Skin of body (tissue), 2 donors: ENCODE data around the gene ACOX3. TPM values are rescaled to one million over a fixed set of nuclear protein-coding genes. Genes with fewer than 3 reads are reported as not detected.
"Not testable (repeated sequence)": the region's sequence is repeated elsewhere in the genome, so short reads cannot be mapped to it uniquely, and the experiment has no call there.

ENCODE experiments used
- DNase-seq: peaks from one replicate; lab custom pipeline; 2025; lab: John Stamatoyannopoulos, UW
- total RNA-seq: library from RNA; depleted of rRNA; stranded (reverse); fragments of >200 nt; gene quantifications from one replicate; pipeline ENCODE4 v1.2.3, GENCODE V29; 2014

The ACOX3 gene
- total RNA-seq, 1 donor from 2014 or later: 27.2 TPM

GRCh38 chr4:8390577-8390976 lies 49.9 kb downstream of the ACOX3 start:
- no peak for DNase-seq

- no peak for DNase-seq
These were observed 52.0 kb downstream of the ACOX3 start for GRCh38 chr4:8388528-8388870.

- no peak for DNase-seq
These were observed 52.7 kb downstream of the ACOX3 start for GRCh38 chr4:8387615-8388527.

GRCh38 chr4:8387194-8387593 lies 53.3 kb downstream of the ACOX3 start:
- no peak for DNase-seq

- no peak for DNase-seq
These were observed 53.8 kb downstream of the ACOX3 start for GRCh38 chr4:8386731-8387130.

- DNase-seq: not testable (repeated sequence)
These were observed 54.4 kb downstream of the ACOX3 start for GRCh38 chr4:8386131-8386530.

- no peak for DNase-seq
These were observed 54.9 kb downstream of the ACOX3 start for GRCh38 chr4:8385611-8386010.

GRCh38 chr4:8385106-8385505 lies 55.4 kb downstream of the ACOX3 start:
- DNase-seq: no peak

- DNase-seq: no peak
These were observed 56.0 kb downstream of the ACOX3 start for GRCh38 chr4:8384397-8385060.

- no peak for DNase-seq
These were observed 56.9 kb downstream of the ACOX3 start for GRCh38 chr4:8383451-8384160.

- DNase-seq: no peak
These were observed 57.5 kb downstream of the ACOX3 start for GRCh38 chr4:8383016-8383415.

GRCh38 chr4:8381814-8382581 lies 58.5 kb downstream of the ACOX3 start:
- DNase-seq: no peak

- DNase-seq: no peak
These were observed 59.8 kb downstream of the ACOX3 start for GRCh38 chr4:8380511-8381415.

GRCh38 chr4:8379771-8380170 lies 60.8 kb downstream of the ACOX3 start:
- no peak for DNase-seq

- DNase-seq: no peak
These were observed 61.2 kb downstream of the ACOX3 start for GRCh38 chr4:8379281-8379680.

- DNase-seq: no peak
These were observed 61.7 kb downstream of the ACOX3 start for GRCh38 chr4:8378776-8379175.

GRCh38 chr4:8378101-8378724 lies 62.3 kb downstream of the ACOX3 start:
- DNase-seq: no peak

- DNase-seq: no peak
These were observed 63.1 kb downstream of the ACOX3 start for GRCh38 chr4:8377103-8378075.
